ENCODE measurements around the gene TNF. TPM values are rescaled to one million over a fixed set of nuclear protein-coding genes. Genes with fewer than 3 reads are reported as not detected.

Gene TNF
- total RNA-seq, 1 donor from 2014 or later: 11.5 TPM

DNA sequence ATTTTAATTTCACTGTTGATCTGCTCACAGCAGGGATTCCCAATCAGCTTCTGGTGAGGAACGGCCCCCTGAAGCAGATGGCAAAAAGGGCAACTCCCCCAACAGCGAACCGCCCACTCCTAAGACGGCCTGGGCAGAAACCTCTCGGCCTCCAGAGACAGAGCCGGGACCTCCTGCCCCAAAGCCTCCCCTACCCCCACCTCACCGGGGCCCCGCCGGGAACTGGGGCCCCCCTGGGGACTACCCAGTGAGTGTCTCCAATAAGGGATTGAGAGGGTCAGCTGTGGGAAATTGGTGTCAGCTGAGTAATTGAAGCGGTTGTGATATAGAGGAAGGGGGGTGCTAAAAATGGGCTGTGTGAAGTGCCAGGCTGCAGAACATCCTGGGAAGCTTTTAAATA is 51.6 kb downstream of the TNF start:
- H3K4me3 ChIP-seq: no peak overlapping the region
- no peaks in the 10 kb centered on the region for H3K9me3 ChIP-seq
- H3K4me1 ChIP-seq: peaks cover 3 to 7% of the 10 kb centered on the region in 2 donors
- H3K36me3 ChIP-seq: peaks cover 86 to 87% of the 10 kb centered on the region in 2 donors
- intact Hi-C loops (cut with DNase I): loop anchor here (10.0 kb wide), 1 partner anchor 1348 kb away; no protein-coding TSS in a partner anchor
- H3K27me3 ChIP-seq: no peaks in the 10 kb centered on the region
- no peak overlapping the region for H3K27ac ChIP-seq
- no peak for DNase-seq (ENCODE audit: low spot score in 2 of 2)
- TF ChIP-seq, protein P1, sequence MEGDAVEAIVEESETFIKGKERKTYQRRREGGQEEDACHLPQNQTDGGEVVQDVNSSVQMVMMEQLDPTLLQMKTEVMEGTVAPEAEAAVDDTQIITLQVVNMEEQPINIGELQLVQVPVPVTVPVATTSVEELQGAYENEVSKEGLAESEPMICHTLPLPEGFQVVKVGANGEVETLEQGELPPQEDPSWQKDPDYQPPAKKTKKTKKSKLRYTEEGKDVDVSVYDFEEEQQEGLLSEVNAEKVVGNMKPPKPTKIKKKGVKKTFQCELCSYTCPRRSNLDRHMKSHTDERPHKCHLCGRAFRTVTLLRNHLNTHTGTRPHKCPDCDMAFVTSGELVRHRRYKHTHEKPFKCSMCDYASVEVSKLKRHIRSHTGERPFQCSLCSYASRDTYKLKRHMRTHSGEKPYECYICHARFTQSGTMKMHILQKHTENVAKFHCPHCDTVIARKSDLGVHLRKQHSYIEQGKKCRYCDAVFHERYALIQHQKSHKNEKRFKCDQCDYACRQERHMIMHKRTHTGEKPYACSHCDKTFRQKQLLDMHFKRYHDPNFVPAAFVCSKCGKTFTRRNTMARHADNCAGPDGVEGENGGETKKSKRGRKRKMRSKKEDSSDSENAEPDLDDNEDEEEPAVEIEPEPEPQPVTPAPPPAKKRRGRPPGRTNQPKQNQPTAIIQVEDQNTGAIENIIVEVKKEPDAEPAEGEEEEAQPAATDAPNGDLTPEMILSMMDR (IDR thresholded peaks at IDR 0.05): no peak

DNA sequence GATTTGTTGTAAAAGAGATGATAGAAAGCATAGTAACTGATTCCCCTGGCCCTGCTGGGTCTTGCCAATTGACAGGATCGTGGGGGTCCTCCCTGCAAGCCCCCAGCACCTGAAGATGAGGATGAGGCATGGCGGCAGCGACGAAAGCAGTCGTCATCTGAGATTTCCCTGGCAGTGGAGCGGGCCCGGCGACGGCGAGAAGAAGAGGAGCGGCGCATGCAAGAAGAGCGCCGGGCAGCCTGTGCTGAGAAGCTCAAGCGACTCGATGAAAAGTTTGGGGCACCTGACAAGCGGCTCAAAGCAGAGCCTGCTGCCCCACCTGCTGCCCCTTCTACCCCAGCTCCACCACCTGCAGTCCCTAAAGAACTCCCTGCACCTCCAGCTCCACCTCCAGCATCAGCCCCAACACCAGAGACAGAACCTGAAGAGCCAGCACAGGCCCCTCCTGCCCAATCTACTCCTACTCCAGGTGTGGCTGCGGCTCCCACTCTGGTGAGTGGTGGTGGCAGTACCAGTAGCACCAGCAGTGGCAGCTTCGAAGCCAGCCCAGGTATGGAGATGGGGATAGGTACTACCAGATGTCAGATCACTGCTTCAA is 52.4 kb downstream of the TNF start:
- no peaks in the 10 kb centered on the region for H3K9me3 ChIP-seq
- no peaks in the 10 kb centered on the region for H3K4me1 ChIP-seq
- H3K4me3 ChIP-seq: no peak overlapping the region
- H3K27me3 ChIP-seq: no peaks in the 10 kb centered on the region
- DNase-seq (ENCODE audit: low spot score in 2 of 2): no peak
- intact Hi-C loops (cut with DNase I): loop anchor here (10.0 kb wide), 1 partner anchor 1347 kb away; no protein-coding TSS in a partner anchor
- TF ChIP-seq, protein P1 (IDR thresholded peaks at IDR 0.05): no peak
- H3K36me3 ChIP-seq: peaks cover 93 to 96% of the 10 kb centered on the region in 2 donors
- H3K27ac ChIP-seq: no peak overlapping the region

Other genes with a start within 250 kb of the TNF start
- 1,833 TPM for gene HLA-B, start 218.4 kb upstream of the TNF start, total RNA-seq
- gene MICA, start 172.0 kb upstream of the TNF start, total RNA-seq: 19.2 TPM
- 0.11 TPM for gene MICB, start 77.4 kb upstream of the TNF start, total RNA-seq
- gene MCCD1, start 46.6 kb upstream of the TNF start, total RNA-seq: not detected
- 134 TPM for gene DDX39B, start 33.6 kb upstream of the TNF start, total RNA-seq
- gene ATP6V1G2, start 29.0 kb upstream of the TNF start, total RNA-seq: not detected
- 71.5 TPM for gene NFKBIL1, start 28.0 kb upstream of the TNF start, total RNA-seq
- gene LTA, start 3.3 kb upstream of the TNF start, total RNA-seq: not detected
- not detected for gene LTB, start 6.9 kb downstream of the TNF start, total RNA-seq
- 21.4 TPM for gene LST1, start 10.7 kb downstream of the TNF start, total RNA-seq
- gene NCR3, start 17.4 kb downstream of the TNF start, total RNA-seq: not detected
- gene AIF1, start 39.7 kb downstream of the TNF start, total RNA-seq: 1.7 TPM
- 171 TPM for gene PRRC2A, start 45.1 kb downstream of the TNF start, total RNA-seq
- 255 TPM for gene BAG6, start 77.1 kb downstream of the TNF start, total RNA-seq
- gene APOM, start 80.3 kb downstream of the TNF start, total RNA-seq: not detected
- gene C6orf47, start 85.2 kb downstream of the TNF start, total RNA-seq: 20.9 TPM
- 9.8 TPM for gene GPANK1, start 89.4 kb downstream of the TNF start, total RNA-seq
- gene CSNK2B, start 90.5 kb downstream of the TNF start, total RNA-seq: 148 TPM
- gene LY6G5B, start 94.4 kb downstream of the TNF start, total RNA-seq: 24.1 TPM
- gene LY6G5C, start 105.5 kb downstream of the TNF start, total RNA-seq: 0.96 TPM
- gene ABHD16A, start 127.8 kb downstream of the TNF start, total RNA-seq: 28.0 TPM
- not detected for gene LY6G6F, start 131.3 kb downstream of the TNF start, total RNA-seq
- gene LY6G6D, start 139.8 kb downstream of the TNF start, total RNA-seq: not detected
- not detected for gene LY6G6C, start 146.2 kb downstream of the TNF start, total RNA-seq
- not detected for gene MPIG6B, start 147.8 kb downstream of the TNF start, total RNA-seq
- 150 TPM for gene DDAH2, start 153.7 kb downstream of the TNF start, total RNA-seq
- 281 TPM for gene CLIC1, start 161.0 kb downstream of the TNF start, total RNA-seq
- gene MSH5, start 164.4 kb downstream of the TNF start, total RNA-seq: 17.7 TPM
- gene SAPCD1, start 187.1 kb downstream of the TNF start, total RNA-seq: not detected
- not detected for gene VWA7, start 201.8 kb downstream of the TNF start, total RNA-seq
- 48.3 TPM for gene VARS1, start 220.2 kb downstream of the TNF start, total RNA-seq
- gene LSM2, start 231.4 kb downstream of the TNF start, total RNA-seq: 61.3 TPM
- not detected for gene HSPA1L, start 239.7 kb downstream of the TNF start, total RNA-seq
- 288 TPM for gene HSPA1A, start 240.0 kb downstream of the TNF start, total RNA-seq

Data from ascending aorta (tissue), 2 donors.